ENCODE data around the gene RPP30.

DNA sequence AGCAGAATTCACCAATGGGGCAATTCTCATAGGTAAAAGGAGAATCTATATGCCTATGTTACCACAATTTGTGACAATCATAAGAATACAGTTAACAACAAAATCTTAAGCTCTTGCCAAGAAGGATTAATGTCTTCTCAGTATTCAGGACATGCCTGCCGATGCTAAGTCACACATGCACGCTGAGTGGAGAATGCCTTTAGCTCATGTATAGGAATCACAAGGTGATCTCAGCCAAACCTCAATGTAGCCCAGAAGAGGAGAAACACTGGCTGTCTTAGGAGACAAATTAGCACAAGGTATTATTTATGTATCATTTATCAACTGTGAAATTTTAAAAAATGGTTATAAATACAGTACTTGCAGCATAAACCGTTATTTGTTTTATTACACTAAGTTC is 16.6 kb upstream of the RPP30 start:
- TF ChIP-seq CTCF (IDR thresholded peaks at IDR 0.05; ENCODE audit: low read depth, low read length, missing input control) (no peak), GABPA (IDR thresholded peaks at IDR 0.05 in 1 of 2, conservative IDR thresholded peaks at IDR 0.05 in 1 of 2) (no peak), TAF1 (conservative IDR thresholded peaks at IDR 0.05) (no peak), ATF3 (IDR thresholded peaks at IDR 0.05) (no peak), EGR1 (IDR thresholded peaks at IDR 0.05; ENCODE audit: low read depth in 2 of 2) (no peak), JUND (IDR thresholded peaks at IDR 0.05) (no peak)

Data from liver (tissue), 3 donors.